Measurements from ENCODE around the gene SVEP1.

SVEP1 gene

GRCh38 chr9:110320651-110321445, 258.7 kb downstream of the SVEP1 start:
- TF ChIP-seq CTCF (IDR thresholded peaks at IDR 0.05; ENCODE audit: insufficient read depth, low read depth, low read length, missing control alignments) = no peak
- no peak for DNase-seq (ENCODE audit: low read depth)
- no peak overlapping the region for H3K4me3 ChIP-seq (ENCODE audit: low read length)

- peak; percentile 22 for DNase-seq (ENCODE audit: low read depth)
- TF ChIP-seq CTCF (IDR thresholded peaks at IDR 0.05; ENCODE audit: insufficient read depth, low read depth, low read length, missing control alignments) = no peak
- H3K4me3 ChIP-seq (ENCODE audit: low read length) = no peak overlapping the region
Measured at GRCh38 chr9:110319781-110320492, 259.6 kb downstream of the SVEP1 start.

GRCh38 chr9:110317911-110318310, 261.6 kb downstream of the SVEP1 start:
- no peak overlapping the region for H3K4me3 ChIP-seq (ENCODE audit: low read length)
- TF ChIP-seq CTCF (IDR thresholded peaks at IDR 0.05; ENCODE audit: insufficient read depth, low read depth, low read length, missing control alignments) = no peak
- DNase-seq (ENCODE audit: low read depth) = no peak

- H3K4me3 ChIP-seq (ENCODE audit: low read length) = no peak overlapping the region
- peak; percentile 29 for DNase-seq (ENCODE audit: low read depth)
- TF ChIP-seq CTCF (IDR thresholded peaks at IDR 0.05; ENCODE audit: insufficient read depth, low read depth, low read length, missing control alignments) = no peak
Measured at GRCh38 chr9:110316261-110317075, 263.1 kb downstream of the SVEP1 start.
